HepG2 (cell line): ENCODE data around the gene CCR8. TPM values are rescaled to one million over a fixed set of nuclear protein-coding genes. Genes with fewer than 3 reads are reported as not detected.

Source experiments
- AHR ChIP-seq: IDR thresholded peaks from 2 replicates; pipeline ENCODE4 v1.6.1; 2018; ENCODE audit warnings: missing genetic modification reagents, missing compliant biosample characterization
- ATF7 ChIP-seq, 2 experiments: fragments of 450-650 bp in 1 of 2; sonication (generic) in 1 of 2; formaldehyde crosslinking in 1 of 2; IDR thresholded peaks; 2 replicates each; pipeline versions ENCODE4 v1.4.0 to v1.6.1; 2016 to 2020; ENCODE audit warnings: antibody characterized with exemption in 1 of 2, mild to moderate bottlenecking in 1 of 2, missing genetic modification reagents in 1 of 2
- CTCF ChIP-seq: sonication (generic); formaldehyde crosslinking; IDR thresholded peaks from 2 replicates; pipeline ENCODE4 v1.5.0; 2020; ENCODE audit warnings: mild to moderate bottlenecking, missing genetic modification reagents, moderate library complexity
- FOXA3 ChIP-seq: IDR thresholded peaks from 2 replicates; pipeline ENCODE4 v1.6.1; 2016; ENCODE audit warnings: missing genetic modification reagents, missing compliant biosample characterization
- GATAD2A ChIP-seq: IDR thresholded peaks from 2 replicates; pipeline ENCODE4 v1.6.1; 2016
- HDAC2 ChIP-seq: sonication (generic); formaldehyde crosslinking; IDR thresholded peaks from 2 replicates; pipeline ENCODE4 v1.4.0; 2020; ENCODE audit warnings: missing genetic modification reagents
- IKZF5 ChIP-seq: IDR thresholded peaks from 2 replicates; pipeline ENCODE4 v1.6.1; 2018; ENCODE audit warnings: missing genetic modification reagents, mild to moderate bottlenecking, missing compliant biosample characterization
- KDM3A ChIP-seq: IDR thresholded peaks from 2 replicates; pipeline ENCODE4 v1.6.1; 2018; ENCODE audit warnings: low read depth, missing compliant biosample characterization
- MAZ ChIP-seq, 2 experiments: sonication (generic) in 1 of 2; formaldehyde crosslinking in 1 of 2; IDR thresholded peaks; 2 replicates each; pipeline versions ENCODE4 v1.5.0 to v1.6.1; 2012 to 2020; ENCODE audit warnings: low read depth in 2 of 2, mild to moderate bottlenecking in 2 of 2, borderline replicate concordance in 1 of 2, improper control_type of control experiment in 1 of 2, low read length in 1 of 2, missing genetic modification reagents in 1 of 2, moderate library complexity in 1 of 2
- POGK ChIP-seq: sonication (generic); formaldehyde crosslinking; conservative IDR thresholded peaks from 2 replicates; pipeline ENCODE4 v1.8.0; 2022; ENCODE audit warnings: mild to moderate bottlenecking, moderate library complexity, missing genetic modification reagents
- RAD21 ChIP-seq: fragments of 450-650 bp; formaldehyde crosslinking; IDR thresholded peaks from 2 replicates; pipeline ENCODE4 v1.5.0; 2020; ENCODE audit warnings: mild to moderate bottlenecking
- SMC3 ChIP-seq: IDR thresholded peaks from 2 replicates; pipeline ENCODE4 v1.6.1; 2011; ENCODE audit warnings: low read length, improper control_type of control experiment
- THRA ChIP-seq: sonication (generic); formaldehyde crosslinking; IDR thresholded peaks from 2 replicates; pipeline ENCODE4 v1.4.0; 2020; ENCODE audit warnings: missing genetic modification reagents, borderline replicate concordance
- ZBED4 ChIP-seq: sonication (generic); formaldehyde crosslinking; IDR thresholded peaks from 2 replicates; pipeline ENCODE4 v1.4.0; 2020; ENCODE audit warnings: missing genetic modification reagents, borderline replicate concordance
- ZBTB33 ChIP-seq: sonication (generic); formaldehyde crosslinking; IDR thresholded peaks from 2 replicates; pipeline ENCODE4 v1.4.0; 2020; ENCODE audit warnings: missing genetic modification reagents
- ZNF616 ChIP-seq: sonication (generic); formaldehyde crosslinking; IDR thresholded peaks from 2 replicates; pipeline ENCODE4 v1.5.0; 2020; ENCODE audit warnings: low read depth, mild to moderate bottlenecking, missing genetic modification reagents
- polyA plus RNA-seq, 8 experiments: library from polyadenylated mRNA; depleted of rRNA in 3 of 8; stranded (reverse) in 7 of 8; unstranded in 1 of 8; fragments of >200 nt; fragmentation: Illumina TruSeq in 4 of 8; extraction: Trizol in 4 of 8; gene quantifications; 2 replicates each; pipeline versions ENCODE4 v1.2.1 to v1.2.3, GENCODE V29; 2011 to 2016; ENCODE audit warnings: low read depth in 4 of 8, missing spikeins in 1 of 8, mixed read lengths in 1 of 8; ENCODE audit not compliant: insufficient read depth in 1 of 8
- total RNA-seq, 5 experiments: library from RNA; depleted of rRNA; stranded (reverse); fragments of >200 nt; fragmentation: Illumina TruSeq; extraction: Trizol; gene quantifications; 2 replicates each; pipeline ENCODE4 v1.2.3, GENCODE V29; 2016; ENCODE audit warnings: low read depth in 1 of 5

CCR8 gene
- total and polyA plus RNA-seq, 2 of the 13 experiments (the other 11 are each of a cell fraction or from before 2014, with no cell fraction given) = not detected

- 0 out of 2 replicates have a peak, but pooled peaks have one; percentile 16 for TF ChIP-seq ZBTB33 (CRISPR knock-in tag)
- 0 out of 2 replicates have a peak, but pooled peaks have one; percentile 47 for TF ChIP-seq AHR (CRISPR knock-in tag)
- peak; percentile 45; the same call in 1 of the 2 replicates for TF ChIP-seq ZBED4 (CRISPR knock-in tag)
- TF ChIP-seq FOXA3 = peak; percentile 40; the same call in 1 of the 2 replicates
- peak; percentile 95 for TF ChIP-seq RAD21 (CRISPR knock-in tag)
- peak; percentile 88 for TF ChIP-seq SMC3
- 0 out of 2 replicates have a peak, but pooled peaks have one; percentile 27 for TF ChIP-seq POGK (CRISPR knock-in tag)
- peak; percentile 50; the same call in 1 of the 2 replicates for TF ChIP-seq MAZ (IDR thresholded peaks at IDR 0.05; ENCODE audit: borderline replicate concordance, low read depth, low read length)
- no peak for TF ChIP-seq MAZ (CRISPR knock-in tag; IDR thresholded peaks at IDR 0.05; ENCODE audit: low read depth)
- 0 out of 2 replicates have a peak, but pooled peaks have one; percentile 13 for TF ChIP-seq HDAC2
- TF ChIP-seq ATF7 (IDR thresholded peaks at IDR 0.05) = no peak
- TF ChIP-seq ATF7 (CRISPR knock-in tag; IDR thresholded peaks at IDR 0.05) = no peak
- TF ChIP-seq THRA (CRISPR knock-in tag) = peak; percentile 53; the same call in 1 of the 2 replicates
- TF ChIP-seq ZNF616 = no peak
- TF ChIP-seq KDM3A (CRISPR knock-in tag) = 0 out of 2 replicates have a peak, but pooled peaks have one; percentile 71
- peak; percentile 97 for TF ChIP-seq CTCF (CRISPR knock-in tag)
- peak; percentile 49; the same call in 1 of the 2 replicates for TF ChIP-seq IKZF5 (CRISPR knock-in tag)
- TF ChIP-seq GATAD2A (CRISPR knock-in tag) = peak; percentile 52; the same call in 1 of the 2 replicates
These were observed 41.2 kb upstream of the CCR8 start (continued) for GRCh38 chr3:39288300-39288808.
